HG02678 (cell line): ENCODE data around the gene PAFAH1B2.

ENCODE experiments used
- ATAC-seq: cut with Tn5 transposase; IDR thresholded peaks from one replicate; pipeline ENCODE4 v1.9.1; 2021; ENCODE audit warnings: mild to moderate bottlenecking, moderate library complexity; ENCODE audit not compliant: unreplicated experiment

The PAFAH1B2 gene

GRCh38 chr11:117187428-117187798 lies 43.3 kb downstream of the PAFAH1B2 start:
- no peak for ATAC-seq

- no peak for ATAC-seq
Observed at GRCh38 chr11:117187799-117188481, 43.9 kb downstream of the PAFAH1B2 start.

DNA sequence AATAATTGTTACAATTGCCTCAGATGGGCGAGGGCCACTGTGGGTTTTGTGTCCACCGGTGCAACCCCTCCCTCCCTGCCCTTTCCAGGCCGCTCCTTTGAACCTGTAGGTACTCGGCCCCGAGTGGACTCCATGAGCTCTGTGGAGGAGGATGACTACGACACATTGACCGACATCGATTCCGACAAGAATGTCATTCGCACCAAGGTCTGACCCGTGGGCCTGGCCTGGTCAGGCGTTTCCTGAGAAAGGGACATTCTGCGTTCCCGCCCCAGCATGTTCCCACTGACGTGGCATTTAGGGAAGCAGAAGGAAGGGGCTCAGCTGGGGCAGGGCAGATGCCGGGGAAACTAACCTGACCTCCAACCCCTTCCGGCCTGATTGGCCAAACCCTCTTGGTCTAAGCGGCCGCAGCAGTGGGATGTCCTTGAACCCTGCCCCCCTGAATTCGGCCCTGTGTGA lies 44.6 kb downstream of the PAFAH1B2 start:
- ATAC-seq, result no peak

DNA sequence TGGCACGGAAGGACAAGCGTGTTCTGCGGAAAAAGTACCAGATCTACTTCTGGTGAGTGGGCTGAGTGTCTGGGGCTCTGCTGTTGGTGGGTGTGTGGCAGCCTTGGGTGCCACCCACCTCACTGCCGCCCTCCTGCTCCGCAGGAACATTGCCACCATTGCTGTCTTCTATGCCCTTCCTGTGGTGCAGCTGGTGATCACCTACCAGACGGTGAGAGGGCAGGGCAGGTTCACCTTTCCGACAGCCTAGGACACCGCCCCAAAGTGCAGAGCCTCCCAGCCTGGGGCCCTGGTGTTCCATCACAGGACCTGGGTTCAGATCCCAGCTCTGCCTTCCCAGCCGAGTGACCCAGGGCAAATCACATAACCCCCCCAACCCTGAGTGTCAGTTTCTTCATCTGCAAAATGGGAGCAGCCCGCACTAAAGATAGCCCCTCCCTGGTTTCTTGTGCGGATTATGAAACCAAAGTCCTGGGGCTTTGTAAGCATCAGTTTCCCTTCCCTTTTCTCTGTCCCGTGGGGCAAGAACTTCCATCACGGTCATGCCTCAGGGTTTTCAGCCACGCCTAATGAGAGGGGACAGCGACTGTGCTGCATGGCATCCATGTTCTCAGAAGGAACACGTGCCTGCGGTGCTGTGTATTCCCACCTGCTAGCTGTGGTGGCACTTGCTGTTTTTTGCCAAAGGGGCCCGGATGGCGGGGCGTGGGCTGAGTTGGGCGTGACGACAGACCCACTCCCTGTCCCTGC lies 45.3 kb downstream of the PAFAH1B2 start:
- ATAC-seq, result peak; percentile 58

DNA sequence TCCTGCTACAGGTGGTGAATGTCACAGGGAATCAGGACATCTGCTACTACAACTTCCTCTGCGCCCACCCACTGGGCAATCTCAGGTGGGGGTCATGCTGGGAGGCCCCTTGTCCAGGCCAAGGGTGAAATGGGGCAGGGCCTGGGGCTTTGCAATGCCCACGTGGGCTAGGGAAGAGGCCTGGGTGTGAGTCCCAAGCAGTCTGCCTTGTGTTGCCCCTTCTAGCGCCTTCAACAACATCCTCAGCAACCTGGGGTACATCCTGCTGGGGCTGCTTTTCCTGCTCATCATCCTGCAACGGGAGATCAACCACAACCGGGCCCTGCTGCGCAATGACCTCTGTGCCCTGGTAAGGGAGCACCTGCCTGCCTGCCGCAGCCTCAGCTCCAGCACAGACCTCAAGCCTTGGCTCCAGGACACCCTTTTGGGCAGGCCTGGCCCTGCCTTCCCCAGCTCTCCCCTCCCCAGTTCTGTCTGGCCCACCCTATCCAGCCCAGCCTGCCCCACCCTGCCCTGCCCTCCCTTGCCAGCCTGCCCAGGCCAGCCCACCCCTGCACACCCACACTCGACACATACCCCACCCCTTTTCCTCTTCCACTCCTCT lies 46.0 kb downstream of the PAFAH1B2 start:
- no peak for ATAC-seq

DNA sequence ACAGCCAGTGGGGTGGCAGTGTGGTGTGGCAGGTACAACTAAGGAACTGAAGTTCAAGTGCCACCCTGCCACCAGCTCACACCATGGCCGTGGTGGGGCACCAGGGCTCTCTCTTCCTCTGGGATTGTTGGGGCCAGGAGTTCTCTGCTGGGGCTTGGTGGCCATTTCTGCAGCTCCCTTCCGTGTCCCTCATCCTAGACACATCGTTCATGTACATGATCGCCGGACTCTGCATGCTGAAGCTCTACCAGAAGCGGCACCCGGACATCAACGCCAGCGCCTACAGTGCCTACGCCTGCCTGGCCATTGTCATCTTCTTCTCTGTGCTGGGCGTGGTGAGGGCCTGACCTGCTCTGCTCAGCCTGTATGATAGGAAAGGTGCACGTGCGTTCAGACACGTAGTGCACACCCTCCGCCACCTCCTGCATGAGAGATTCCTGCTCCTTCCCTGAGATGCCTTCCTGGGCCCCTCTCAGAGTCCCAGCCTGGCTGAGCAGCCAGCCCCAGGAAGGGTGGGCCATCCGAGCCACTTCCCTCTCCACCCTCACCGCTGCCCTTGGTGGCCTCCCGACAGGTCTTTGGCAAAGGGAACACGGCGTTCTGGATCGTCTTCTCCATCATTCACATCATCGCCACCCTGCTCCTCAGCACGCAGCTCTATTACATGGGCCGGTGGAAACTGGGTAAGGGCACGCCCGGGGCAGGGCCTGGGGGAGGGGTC lies 47.8 kb downstream of the PAFAH1B2 start:
- no peak for ATAC-seq

- no peak for ATAC-seq
Observed at GRCh38 chr11:117192401-117192875, 48.4 kb downstream of the PAFAH1B2 start.

- no peak for ATAC-seq
Observed at GRCh38 chr11:117193130-117194020, 49.3 kb downstream of the PAFAH1B2 start.

- ATAC-seq, result no peak
Observed at GRCh38 chr11:117194267-117194666, 50.2 kb downstream of the PAFAH1B2 start.

DNA sequence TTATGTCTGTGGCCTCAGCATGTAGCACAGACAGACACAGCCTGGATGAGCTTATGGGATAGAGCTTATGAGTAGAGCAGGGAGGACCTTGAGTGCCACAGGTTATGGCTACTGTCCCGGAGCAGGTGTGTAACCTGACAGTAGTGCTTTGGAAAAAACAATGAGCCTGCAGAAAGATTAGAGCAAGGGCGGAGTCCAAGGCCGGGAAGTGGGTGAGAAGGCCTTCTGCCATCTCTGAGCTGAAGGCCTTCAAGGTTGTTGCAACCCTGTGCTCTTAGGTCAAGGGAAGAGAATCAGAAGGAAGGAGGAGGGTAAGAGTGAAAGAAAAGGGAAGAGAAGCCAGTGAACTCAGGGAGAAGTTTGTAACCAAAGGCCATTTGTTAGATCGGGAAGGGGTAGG lies 51.2 kb downstream of the PAFAH1B2 start:
- ATAC-seq, result no peak

DNA sequence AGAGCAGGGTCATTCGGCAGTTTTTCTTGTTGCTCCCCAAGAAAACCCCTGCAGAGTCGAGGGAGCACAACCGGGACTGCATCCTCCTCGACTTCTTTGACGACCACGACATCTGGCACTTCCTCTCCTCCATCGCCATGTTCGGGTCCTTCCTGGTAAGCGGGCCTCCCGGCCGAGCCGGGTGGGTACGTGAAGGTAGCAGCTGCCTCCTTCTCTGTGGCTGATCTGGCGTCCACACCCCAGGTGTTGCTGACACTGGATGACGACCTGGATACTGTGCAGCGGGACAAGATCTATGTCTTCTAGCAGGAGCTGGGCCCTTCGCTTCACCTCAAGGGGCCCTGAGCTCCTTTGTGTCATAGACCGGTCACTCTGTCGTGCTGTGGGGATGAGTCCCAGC lies 51.7 kb downstream of the PAFAH1B2 start:
- no peak for ATAC-seq

DNA sequence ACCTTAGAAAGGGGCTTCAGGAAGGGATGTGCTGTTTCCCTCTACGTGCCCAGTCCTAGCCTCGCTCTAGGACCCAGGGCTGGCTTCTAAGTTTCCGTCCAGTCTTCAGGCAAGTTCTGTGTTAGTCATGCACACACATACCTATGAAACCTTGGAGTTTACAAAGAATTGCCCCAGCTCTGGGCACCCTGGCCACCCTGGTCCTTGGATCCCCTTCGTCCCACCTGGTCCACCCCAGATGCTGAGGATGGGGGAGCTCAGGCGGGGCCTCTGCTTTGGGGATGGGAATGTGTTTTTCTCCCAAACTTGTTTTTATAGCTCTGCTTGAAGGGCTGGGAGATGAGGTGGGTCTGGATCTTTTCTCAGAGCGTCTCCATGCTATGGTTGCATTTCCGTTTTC lies 52.9 kb downstream of the PAFAH1B2 start:
- ATAC-seq, result no peak

- ATAC-seq, result no peak
Observed at GRCh38 chr11:117197516-117198456, 53.7 kb downstream of the PAFAH1B2 start.

- ATAC-seq, result no peak
Observed at GRCh38 chr11:117198613-117199012, 54.5 kb downstream of the PAFAH1B2 start.

GRCh38 chr11:117199053-117199915 lies 55.2 kb downstream of the PAFAH1B2 start, which contains the start of gene TAGLN:
Gene TAGLN (plus strand): TSS chr11:117199370. CDS start chr11:117203014, 3,644 bp downstream.
- ATAC-seq, result no peak

- ATAC-seq, result no peak
Observed at GRCh38 chr11:117199916-117200812, 56.1 kb downstream of the PAFAH1B2 start.
